Measurements from ENCODE around the gene PERM1.

The PERM1 gene

GRCh38 chr1:934991-935750, 46.7 kb downstream of the PERM1 start:
- no peak for DNase-seq (ENCODE audit: low read depth)

- DNase-seq (ENCODE audit: low read depth), result no peak
Observed at GRCh38 chr1:933603-933940, 48.3 kb downstream of the PERM1 start.

GRCh38 chr1:932776-933602, 48.9 kb downstream of the PERM1 start:
- no peak for DNase-seq (ENCODE audit: low read depth)

- DNase-seq (ENCODE audit: low read depth), result no peak
Observed at GRCh38 chr1:932173-932510, 49.8 kb downstream of the PERM1 start.

GRCh38 chr1:931380-932172, 50.3 kb downstream of the PERM1 start:
- no peak for DNase-seq (ENCODE audit: low read depth)

GRCh38 chr1:930633-931138, 51.2 kb downstream of the PERM1 start:
- no peak for DNase-seq (ENCODE audit: low read depth)

- no peak for DNase-seq (ENCODE audit: low read depth)
Observed at GRCh38 chr1:929712-930632, 51.9 kb downstream of the PERM1 start.

- DNase-seq (ENCODE audit: low read depth), result no peak
Observed at GRCh38 chr1:928825-929661, 52.9 kb downstream of the PERM1 start.

- DNase-seq (ENCODE audit: low read depth), result no peak
Observed at GRCh38 chr1:927748-928147, 54.1 kb downstream of the PERM1 start.

GRCh38 chr1:927234-927633, 54.7 kb downstream of the PERM1 start:
- no peak for DNase-seq (ENCODE audit: low read depth)

- DNase-seq (ENCODE audit: low read depth), result no peak
Observed at GRCh38 chr1:925561-926421, 56.1 kb downstream of the PERM1 start.

All from stimulated activated CD8-positive, alpha-beta memory T cell treated with anti-CD3 and anti-CD28 coated beads, Interleukin-4, amount 100 ng/mL, for 24 hours (primary cell).